Neural crest cell (in vitro differentiated cells): ENCODE measurements around the gene PRSS12. TPM values are rescaled to one million over a fixed set of nuclear protein-coding genes. Genes with fewer than 3 reads are reported as not detected.
"Not testable (repeated sequence)": the region's sequence is repeated elsewhere in the genome, so short reads cannot be mapped to it uniquely, and the experiment has no call there.

ENCODE experiments used
- DNase-seq: peaks from one replicate; pipeline ENCODE4 v3.0.0; 2021; ENCODE audit warnings: low read depth, mixed read lengths, low spot score
- H3K27ac Mint-ChIP-seq: one replicate; pipeline ENCODE4 v1.8.0; 2021; ENCODE audit warnings: mild to moderate bottlenecking, mixed read lengths; ENCODE audit not compliant: unreplicated experiment
- H3K27me3 Mint-ChIP-seq: 2 replicates; pipeline ENCODE4 v1.8.0; 2021; ENCODE audit warnings: low read depth, mild to moderate bottlenecking, mixed read lengths
- H3K36me3 Mint-ChIP-seq: 2 replicates; pipeline ENCODE4 v1.8.0; 2021; ENCODE audit warnings: low read depth, mild to moderate bottlenecking, mixed read lengths
- H3K4me1 Mint-ChIP-seq: 2 replicates; pipeline ENCODE4 v1.8.0; 2021; ENCODE audit warnings: mixed read lengths
- H3K4me3 Mint-ChIP-seq: one replicate; pipeline ENCODE4 v1.8.0; 2021; ENCODE audit warnings: mild to moderate bottlenecking, mixed read lengths
- H3K9me3 Mint-ChIP-seq: 2 replicates; pipeline ENCODE4 v1.8.0; 2021; ENCODE audit warnings: mixed read lengths
- CTCF ChIP-seq: fragments of 200-600 bp; sonication (generic); conservative IDR thresholded peaks from 2 replicates; pipeline ENCODE4 v1.5.0; 2021; ENCODE audit warnings: antibody characterized with exemption, mild to moderate bottlenecking
- long read RNA-seq: library from polyadenylated mRNA; unstranded; transcript quantifications from one replicate; pipeline ENCODE4 v2.0.0, GENCODE V29; 2020
- total RNA-seq: library from RNA; stranded (reverse); gene quantifications from 2 replicates; pipeline ENCODE4 v1.2.1, GENCODE V29; 2021

The PRSS12 gene
- total RNA-seq, result 1.1 and 1.7 TPM in 2 replicates
- long read RNA-seq, result 0 reads

- H3K27ac Mint-ChIP-seq, result no peak within 1 kb of the TSS
- peaks cover 69% of the 10 kb centered on the region for H3K27me3 Mint-ChIP-seq
- TF ChIP-seq CTCF, result peak; percentile 87
- no peaks in the 10 kb centered on the region for H3K9me3 Mint-ChIP-seq
- H3K4me1 Mint-ChIP-seq, result peaks cover 14% of the 10 kb centered on the region
- DNase-seq, result peak; percentile 81
- H3K4me3 Mint-ChIP-seq, result peak within 1 kb of the TSS; percentile 88
- H3K36me3 Mint-ChIP-seq, result no peaks in the 10 kb centered on the region
Measured at GRCh38 chr4:118352843-118353533, at the start of gene PRSS12. TSS of gene PRSS12 (minus strand) at chr4:118353003. CDS start at chr4:118352720, 283 bp downstream.

- Mint-ChIP-seq H3K27ac (no peak overlapping the region), H3K4me1 (peaks cover 29% of the 10 kb centered on the region), H3K4me3 (no peak overlapping the region), H3K36me3 (peaks cover 4% of the 10 kb centered on the region), H3K9me3 (no peaks in the 10 kb centered on the region), H3K27me3 (no peaks in the 10 kb centered on the region)
- DNase-seq, result no peak
- no peak for TF ChIP-seq CTCF
Measured at GRCh38 chr4:118400356-118400755, 47.6 kb upstream of the PRSS12 start.

GRCh38 chr4:118399883-118400282 lies 47.1 kb upstream of the PRSS12 start:
- H3K36me3 Mint-ChIP-seq, H3K27me3 Mint-ChIP-seq, DNase-seq, H3K4me3 Mint-ChIP-seq, H3K27ac Mint-ChIP-seq, H3K9me3 Mint-ChIP-seq: not testable (repeated sequence)
- peaks cover 34% of the 10 kb centered on the region for H3K4me1 Mint-ChIP-seq

- H3K27ac Mint-ChIP-seq, result no peak overlapping the region
- TF ChIP-seq CTCF, result no peak
- H3K36me3 Mint-ChIP-seq, result no peaks in the 10 kb centered on the region
- H3K27me3 Mint-ChIP-seq, result no peaks in the 10 kb centered on the region
- no peaks in the 10 kb centered on the region for H3K9me3 Mint-ChIP-seq
- H3K4me3 Mint-ChIP-seq, result no peak overlapping the region
- DNase-seq, result no peak
- peaks cover 44% of the 10 kb centered on the region for H3K4me1 Mint-ChIP-seq
Measured at GRCh38 chr4:118398226-118399090, 45.7 kb upstream of the PRSS12 start.

GRCh38 chr4:118397623-118397979 lies 44.8 kb upstream of the PRSS12 start:
- H3K27me3 Mint-ChIP-seq, result no peaks in the 10 kb centered on the region
- peaks cover 44% of the 10 kb centered on the region for H3K4me1 Mint-ChIP-seq
- DNase-seq, result no peak
- H3K4me3 Mint-ChIP-seq, result no peak overlapping the region
- no peak for TF ChIP-seq CTCF
- peaks cover 2% of the 10 kb centered on the region for H3K36me3 Mint-ChIP-seq
- H3K27ac Mint-ChIP-seq, result no peak overlapping the region
- H3K9me3 Mint-ChIP-seq, result peaks cover 2% of the 10 kb centered on the region
